ENCODE measurements around the gene POU3F1.
A peak's percentile ranks its signal among the peaks of the same experiment; 100 is the strongest.

The POU3F1 gene

GRCh38 chr1:38006008-38006828 lies 40.4 kb downstream of the POU3F1 start:
- Histone ChIP-seq H3K27ac (ENCODE audit: low read length) (no peak overlapping the region), H3K4me3 (ENCODE audit: low read length) (no peak overlapping the region), H2AFZ (ENCODE audit: low read length) (0 out of 2 replicates have a peak overlapping the region, but pooled peaks have one; percentile 45), H3K9me3 (replicated peaks; ENCODE audit: insufficient read depth, low read length) (no peaks in the 10 kb centered on the region), H3K79me2 (ENCODE audit: low read length) (no peaks in the 10 kb centered on the region), H3K27me3 (replicated peaks; ENCODE audit: insufficient read depth, low read length) (peaks cover 14% of the 10 kb centered on the region), H4K20me1 (ENCODE audit: insufficient read depth, low read length) (no peaks in the 10 kb centered on the region), H3K9me2 (replicated peaks; ENCODE audit: insufficient read depth, low read length) (no peaks in the 10 kb centered on the region), H3K4me1 (ENCODE audit: low read length) (no peaks in the 10 kb centered on the region), H3K4me2 (ENCODE audit: low read depth, low read length) (0 out of 2 replicates have a peak overlapping the region, but pooled peaks have one; percentile 24), H3F3A (ENCODE audit: insufficient read depth, low read length) (no peaks in the 10 kb centered on the region; the same call in 1 of the 2 replicates), H3K9ac (ENCODE audit: low read length) (no peak overlapping the region), H3K36me3 (replicated peaks; ENCODE audit: insufficient read depth, low read length) (no peaks in the 10 kb centered on the region)
- DNase-seq: no peak
- TF ChIP-seq EZH2 (optimal IDR thresholded peaks at IDR 0.05; ENCODE audit: low read depth, low read length) (no peak), EZH2phosphoT487 (IDR thresholded peaks at IDR 0.05; ENCODE audit: low read length) (no peak), CTCF (IDR thresholded peaks at IDR 0.05; ENCODE audit: low read length) (no peak)

- no peaks in the 10 kb centered on the region for H3F3A ChIP-seq (ENCODE audit: insufficient read depth, low read length)
- DNase-seq: no peak
- no peaks in the 10 kb centered on the region for H3K4me1 ChIP-seq (ENCODE audit: low read length)
- H4K20me1 ChIP-seq (ENCODE audit: insufficient read depth, low read length): no peaks in the 10 kb centered on the region
- no peaks in the 10 kb centered on the region for H3K79me2 ChIP-seq (ENCODE audit: low read length)
- no peaks in the 10 kb centered on the region for H3K36me3 ChIP-seq (replicated peaks; ENCODE audit: insufficient read depth, low read length)
- TF ChIP-seq CTCF (IDR thresholded peaks at IDR 0.05; ENCODE audit: low read length): no peak
- no peak for TF ChIP-seq EZH2 (optimal IDR thresholded peaks at IDR 0.05; ENCODE audit: low read depth, low read length)
- TF ChIP-seq EZH2phosphoT487 (IDR thresholded peaks at IDR 0.05; ENCODE audit: low read length): no peak
- no peak within 1 kb of the TSS for H3K27ac ChIP-seq (ENCODE audit: low read length)
- H3K4me3 ChIP-seq (ENCODE audit: low read length): 0 out of 2 replicates have a peak within 1 kb of the TSS, but pooled peaks have one; percentile 9
- no peak within 1 kb of the TSS for H3K9ac ChIP-seq (ENCODE audit: low read length)
- H2AFZ ChIP-seq (ENCODE audit: low read length): 0 out of 2 replicates have a peak within 1 kb of the TSS, but pooled peaks have one; percentile 45
- peaks cover 14% of the 10 kb centered on the region for H3K27me3 ChIP-seq (replicated peaks; ENCODE audit: insufficient read depth, low read length)
- peak within 1 kb of the TSS; percentile 52 for H3K4me2 ChIP-seq (ENCODE audit: low read depth, low read length)
- H3K9me2 ChIP-seq (replicated peaks; ENCODE audit: insufficient read depth, low read length): no peaks in the 10 kb centered on the region
- H3K9me3 ChIP-seq (replicated peaks; ENCODE audit: insufficient read depth, low read length): no peaks in the 10 kb centered on the region
Measured at GRCh38 chr1:38005195-38006007, 41.2 kb downstream of the POU3F1 start, which contains the start of gene FHL3. Gene FHL3, minus strand, starts transcription at chr1:38005514. Its CDS starts 6,102 bp downstream, at chr1:37999412.

GRCh38 chr1:38004284-38005108 lies 42.1 kb downstream of the POU3F1 start:
- H3F3A ChIP-seq (ENCODE audit: insufficient read depth, low read length): no peaks in the 10 kb centered on the region
- H3K9ac ChIP-seq (ENCODE audit: low read length): no peak overlapping the region
- no peak overlapping the region for H2AFZ ChIP-seq (ENCODE audit: low read length)
- TF ChIP-seq CTCF (IDR thresholded peaks at IDR 0.05; ENCODE audit: low read length): no peak
- no peak for TF ChIP-seq EZH2 (optimal IDR thresholded peaks at IDR 0.05; ENCODE audit: low read depth, low read length)
- TF ChIP-seq EZH2phosphoT487 (IDR thresholded peaks at IDR 0.05; ENCODE audit: low read length): no peak
- no peaks in the 10 kb centered on the region for H3K79me2 ChIP-seq (ENCODE audit: low read length)
- no peak for DNase-seq
- no peak overlapping the region for H3K27ac ChIP-seq (ENCODE audit: low read length)
- no peaks in the 10 kb centered on the region for H4K20me1 ChIP-seq (ENCODE audit: insufficient read depth, low read length)
- H3K4me3 ChIP-seq (ENCODE audit: low read length): no peak overlapping the region
- peak overlapping the region; percentile 52 for H3K4me2 ChIP-seq (ENCODE audit: low read depth, low read length)
- H3K9me3 ChIP-seq (replicated peaks; ENCODE audit: insufficient read depth, low read length): no peaks in the 10 kb centered on the region
- H3K4me1 ChIP-seq (ENCODE audit: low read length): 0 out of 2 replicates have a peak, but pooled peaks cover 2% of the 10 kb centered on the region
- peaks cover 14% of the 10 kb centered on the region for H3K27me3 ChIP-seq (replicated peaks; ENCODE audit: insufficient read depth, low read length)
- no peaks in the 10 kb centered on the region for H3K36me3 ChIP-seq (replicated peaks; ENCODE audit: insufficient read depth, low read length)
- H3K9me2 ChIP-seq (replicated peaks; ENCODE audit: insufficient read depth, low read length): no peaks in the 10 kb centered on the region
